ENCODE results near the gene GLT1D1.

Gene GLT1D1

DNA sequence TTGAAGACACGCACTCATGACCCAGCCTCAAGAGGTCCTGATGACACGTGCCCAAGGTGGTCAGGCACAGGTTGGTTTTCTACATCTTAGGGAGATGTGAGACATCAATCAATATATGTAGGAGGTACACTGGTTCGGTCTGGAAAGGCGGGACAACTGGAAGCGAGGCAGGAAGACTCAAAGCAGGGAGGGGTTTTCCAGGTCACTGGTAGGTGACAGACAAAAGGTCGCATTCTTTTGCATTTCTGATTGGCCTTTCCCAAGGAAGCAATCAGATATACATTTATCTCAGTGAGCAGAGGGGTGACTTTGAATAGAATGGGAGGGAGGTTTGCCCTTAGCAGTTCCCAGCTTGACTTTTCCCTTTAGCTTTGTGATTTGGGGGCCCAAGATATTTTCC, 38.6 kb downstream of the GLT1D1 start:
- FAIRE-seq (no peak), DNase-seq (ENCODE audit: insufficient read length, low spot score) (no peak)
- no peak for TF ChIP-seq POLR2A (IDR thresholded peaks at IDR 0.05; ENCODE audit: low read depth, low read length)

DNA sequence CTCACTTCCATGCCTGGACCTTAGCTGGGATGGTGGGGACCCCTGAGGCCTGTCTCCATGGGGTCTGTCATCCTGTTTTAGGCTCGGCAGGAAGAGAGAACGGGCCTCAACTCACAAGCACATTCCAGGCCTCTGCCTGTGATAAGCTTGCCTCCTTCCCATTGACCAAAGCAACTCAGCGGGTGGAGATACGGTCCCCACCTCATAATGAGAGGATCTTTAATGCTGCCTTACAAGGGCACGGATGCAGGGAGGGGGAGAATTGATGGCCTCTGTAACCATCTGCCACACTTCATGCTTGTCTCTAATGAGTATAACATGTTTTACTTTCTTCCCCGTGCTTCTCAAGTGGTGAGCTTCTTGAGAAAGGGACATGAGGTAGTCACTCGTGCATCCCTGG, 50.0 kb downstream of the GLT1D1 start:
- FAIRE-seq (no peak), DNase-seq (ENCODE audit: insufficient read length, low spot score) (no peak)
- TF ChIP-seq POLR2A (IDR thresholded peaks at IDR 0.05; ENCODE audit: low read depth, low read length) = no peak

DNA sequence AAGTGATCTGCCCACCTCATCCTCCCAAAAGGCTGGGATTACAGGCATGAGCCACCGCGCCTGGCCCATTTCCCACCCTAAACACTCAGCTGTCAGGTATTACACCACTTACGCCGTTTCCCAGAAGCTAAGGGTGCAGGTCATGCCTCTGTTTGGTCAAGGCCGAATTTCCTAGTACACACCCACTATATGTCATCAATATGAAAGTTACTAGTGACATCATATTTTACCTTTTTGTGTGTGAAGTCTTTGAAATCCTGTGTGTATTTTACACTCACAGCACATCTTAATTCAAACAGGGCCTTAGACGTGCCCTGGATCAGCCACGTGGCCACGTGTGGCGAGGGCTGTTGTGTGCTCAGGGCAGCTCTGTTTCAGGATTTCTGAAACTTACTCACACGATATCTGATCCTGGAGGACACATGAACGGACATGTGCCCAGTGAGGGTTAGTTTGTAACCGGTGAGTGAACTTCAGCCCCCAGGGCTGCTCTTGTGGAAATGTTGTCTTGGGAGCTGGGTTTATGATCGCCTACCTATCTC, 51.8 kb downstream of the GLT1D1 start:
- DNase-seq (ENCODE audit: insufficient read length, low spot score) (no peak), FAIRE-seq (no peak)
- TF ChIP-seq POLR2A (IDR thresholded peaks at IDR 0.05; ENCODE audit: low read depth, low read length) = no peak

DNA sequence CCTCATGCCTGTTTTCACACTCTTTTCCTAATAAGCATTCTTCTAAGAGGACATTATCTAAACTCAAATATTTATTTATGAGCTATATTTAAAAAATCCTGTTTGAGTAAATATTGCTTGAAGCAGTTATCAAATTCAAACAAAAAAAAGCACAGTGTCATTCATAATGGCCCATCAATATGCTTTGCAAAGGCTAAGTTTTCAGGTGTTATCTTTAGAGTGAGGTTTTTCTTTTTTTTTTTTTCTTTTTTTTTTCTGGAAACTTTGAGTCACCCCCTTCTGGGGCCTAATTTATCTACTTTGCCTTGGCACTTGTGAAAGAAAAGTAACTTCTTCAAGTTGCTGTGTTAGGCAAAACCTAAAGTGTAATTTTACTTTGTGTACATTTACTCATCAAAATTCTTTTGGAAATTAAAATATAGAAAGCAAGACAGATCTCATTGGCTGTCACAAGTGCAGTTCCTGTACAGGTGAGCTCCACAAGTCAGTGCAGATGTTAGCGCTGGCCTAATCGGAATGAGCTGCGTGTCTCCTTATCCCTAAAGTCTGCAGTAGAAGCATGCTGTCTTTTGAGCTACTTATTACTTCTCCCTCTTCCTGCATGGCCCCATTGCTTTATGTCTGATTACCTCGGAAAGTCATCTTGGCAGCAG, 53.3 kb downstream of the GLT1D1 start:
- no peak for DNase-seq (ENCODE audit: insufficient read length, low spot score)
- no peak for FAIRE-seq
- TF ChIP-seq POLR2A (IDR thresholded peaks at IDR 0.05; ENCODE audit: low read depth, low read length) = no peak

DNA sequence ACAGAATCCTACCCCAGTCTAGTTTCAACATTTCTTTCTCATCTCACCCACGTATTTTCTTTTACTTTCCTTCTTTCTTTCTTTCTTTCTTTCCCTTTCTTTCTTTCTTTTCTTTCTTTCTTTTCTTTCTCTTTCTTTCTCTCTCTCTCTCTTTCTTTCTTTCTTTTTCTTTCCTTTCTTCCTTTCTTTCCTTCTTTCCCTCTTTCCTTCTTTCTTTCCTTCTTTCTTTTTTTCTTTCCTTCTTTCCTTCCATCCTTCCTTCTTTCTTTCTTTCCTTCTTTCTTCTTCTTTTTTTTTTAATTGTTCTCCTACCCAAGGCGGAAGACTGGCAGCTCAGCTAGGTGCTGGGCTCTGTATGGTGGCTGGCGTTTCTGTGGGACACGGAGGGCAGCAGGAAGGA, 55.0 kb downstream of the GLT1D1 start:
- DNase-seq (ENCODE audit: insufficient read length, low spot score) (no peak), FAIRE-seq (no peak)
- TF ChIP-seq POLR2A (IDR thresholded peaks at IDR 0.05; ENCODE audit: low read depth, low read length) = no peak

DNA sequence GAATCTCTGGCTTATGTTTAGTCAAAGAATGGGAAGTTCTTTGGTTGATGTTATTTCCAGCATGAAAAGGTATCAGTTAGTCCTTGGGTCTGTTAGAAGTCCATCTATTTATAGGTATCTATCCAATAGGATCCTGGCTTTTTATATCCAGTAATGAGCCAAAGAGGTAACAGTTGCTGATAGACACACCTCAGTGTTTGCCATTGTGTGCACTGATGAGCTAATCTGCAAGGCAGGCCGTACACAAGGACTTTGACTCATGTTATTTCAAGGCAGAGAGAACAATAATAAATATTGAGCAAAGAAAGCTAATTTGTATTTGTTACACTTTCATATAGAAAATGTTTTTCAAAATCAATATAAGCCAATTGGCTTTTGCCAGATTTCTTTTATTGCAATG, 56.4 kb downstream of the GLT1D1 start:
- no peak for TF ChIP-seq POLR2A (IDR thresholded peaks at IDR 0.05; ENCODE audit: low read depth, low read length)
- DNase-seq (ENCODE audit: insufficient read length, low spot score) (no peak), FAIRE-seq (no peak)

DNA sequence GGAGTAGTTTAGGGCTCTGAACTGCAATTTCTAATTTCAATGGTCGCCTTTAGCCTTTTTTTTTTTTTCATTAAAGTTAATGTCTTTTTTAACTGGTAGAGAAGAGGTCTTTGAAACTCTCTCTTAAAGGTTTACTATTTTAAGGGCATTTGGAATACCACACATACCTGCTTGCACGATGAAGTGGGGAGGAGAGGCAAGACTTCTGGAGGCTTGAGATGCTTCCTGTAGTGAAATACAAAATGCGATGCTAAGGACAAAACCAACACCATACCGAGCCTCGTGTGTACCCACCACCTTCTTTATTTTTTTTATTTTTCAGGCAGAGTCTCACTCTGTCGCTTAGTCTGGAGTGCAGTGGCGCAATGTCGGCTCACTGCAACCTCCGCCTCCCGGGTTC, 57.4 kb downstream of the GLT1D1 start:
- TF ChIP-seq POLR2A (IDR thresholded peaks at IDR 0.05; ENCODE audit: low read depth, low read length) = no peak
- FAIRE-seq (no peak), DNase-seq (ENCODE audit: insufficient read length, low spot score) (no peak)

DNA sequence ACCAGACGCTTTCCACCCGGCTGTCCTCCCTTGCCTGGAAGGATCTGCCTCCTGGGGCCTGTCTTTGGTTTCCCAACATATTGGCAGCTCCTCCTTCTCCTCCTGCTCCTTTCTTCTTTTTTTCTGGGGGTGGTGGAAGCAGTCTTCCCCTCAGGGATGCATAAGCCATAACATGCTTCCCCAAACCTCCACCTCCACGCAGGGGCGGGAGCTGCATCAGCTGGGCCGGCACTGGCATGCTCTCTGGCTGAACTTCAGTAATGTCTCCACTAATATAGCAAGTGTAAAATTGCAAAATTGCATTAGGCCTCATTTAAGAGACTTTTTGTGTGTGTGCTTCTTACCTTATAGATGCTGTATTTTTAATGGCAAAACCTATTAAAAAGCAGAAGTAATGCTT, 58.6 kb downstream of the GLT1D1 start:
- no peak for TF ChIP-seq POLR2A (IDR thresholded peaks at IDR 0.05; ENCODE audit: low read depth, low read length)
- FAIRE-seq (no peak), DNase-seq (ENCODE audit: insufficient read length, low spot score) (no peak)

DNA sequence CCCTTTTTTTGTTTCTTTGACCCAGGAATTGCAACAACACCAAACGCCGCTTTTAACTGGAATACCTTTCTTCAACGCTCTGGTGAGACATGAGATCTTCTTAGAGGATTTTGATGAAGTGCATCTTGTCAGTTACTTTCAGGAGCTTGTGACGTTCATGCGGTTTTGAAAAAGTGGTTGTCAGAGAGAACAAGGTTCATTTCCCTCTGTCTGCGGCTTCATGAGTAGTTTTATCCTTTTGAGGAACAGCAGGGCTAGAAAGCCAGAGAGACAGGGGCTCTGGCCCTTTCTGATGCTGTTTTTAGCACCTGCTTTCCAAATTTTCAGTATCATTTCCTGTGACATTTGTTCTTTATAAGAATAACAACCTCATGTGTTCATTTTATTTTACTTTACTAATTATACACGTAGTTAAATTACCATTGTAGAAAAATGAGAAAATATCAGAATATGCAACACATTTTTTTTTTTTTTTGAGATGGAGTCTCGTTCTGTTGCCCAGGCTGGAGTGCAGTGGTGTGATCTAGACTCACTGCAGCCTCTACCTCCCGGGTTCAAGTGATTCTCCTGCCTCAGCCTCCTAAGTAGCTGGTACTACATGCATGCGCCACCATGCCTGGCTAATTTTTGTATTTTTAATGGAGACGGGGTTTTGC, 61.8 kb downstream of the GLT1D1 start:
- FAIRE-seq (no peak), DNase-seq (ENCODE audit: insufficient read length, low spot score) (no peak)
- no peak for TF ChIP-seq POLR2A (IDR thresholded peaks at IDR 0.05; ENCODE audit: low read depth, low read length)

DNA sequence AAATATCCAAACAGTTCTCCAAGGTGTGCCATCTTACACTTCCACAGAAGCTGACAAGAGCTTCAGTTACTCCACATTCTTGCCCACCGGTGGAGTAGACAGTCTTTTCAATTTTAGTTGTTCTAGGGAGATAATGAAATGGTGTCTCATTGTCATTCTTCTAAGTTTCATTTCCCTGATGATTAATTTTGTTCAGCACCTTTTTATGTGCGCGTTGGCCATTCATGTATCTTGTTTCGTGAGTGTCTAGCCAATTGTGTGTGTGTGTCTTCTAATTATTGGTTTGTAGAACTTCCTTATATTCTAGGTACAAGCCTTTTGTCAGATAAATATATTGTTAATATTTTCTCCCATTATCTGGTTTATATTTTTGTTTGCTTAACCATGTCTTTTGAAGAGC, 63.1 kb downstream of the GLT1D1 start:
- DNase-seq (ENCODE audit: insufficient read length, low spot score) (no peak), FAIRE-seq (no peak)
- no peak for TF ChIP-seq POLR2A (IDR thresholded peaks at IDR 0.05; ENCODE audit: low read depth, low read length)

DNA sequence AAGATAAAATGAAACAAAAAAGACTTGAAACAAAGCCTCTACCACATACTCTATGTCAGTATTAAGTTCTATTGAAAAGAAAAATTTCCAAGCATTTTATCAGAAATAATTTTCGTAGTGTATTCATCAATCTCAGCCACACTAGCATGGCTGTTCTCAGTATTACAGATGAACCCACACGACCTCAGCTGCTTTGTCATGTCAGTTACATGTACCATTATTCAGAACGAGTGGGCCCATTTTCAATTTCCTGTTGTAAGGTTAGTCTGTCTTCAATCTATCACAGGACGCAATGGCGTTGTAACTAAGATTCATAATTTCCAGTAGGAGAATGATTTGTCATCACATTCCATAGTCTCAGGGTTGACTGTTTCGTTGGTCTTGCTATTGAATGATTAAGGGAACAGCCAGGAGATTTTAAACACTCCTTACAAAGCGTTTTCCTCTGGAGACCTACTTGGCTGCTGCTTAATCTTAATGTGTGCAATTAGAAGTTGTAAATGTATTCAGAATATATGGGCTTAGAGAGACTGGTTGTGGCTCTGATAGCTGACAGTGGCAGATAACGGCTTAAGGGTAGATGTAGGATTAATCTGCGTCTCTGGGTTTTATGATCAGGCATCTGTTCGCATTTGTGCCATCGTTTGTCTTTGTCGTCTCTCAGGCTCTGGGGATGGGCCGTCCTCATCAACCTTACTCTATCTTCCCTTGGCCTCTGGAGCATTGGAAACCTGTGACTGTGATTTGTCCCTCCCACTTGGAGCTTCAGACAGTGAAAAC, 65.4 kb downstream of the GLT1D1 start:
- DNase-seq (ENCODE audit: insufficient read length, low spot score) (no peak), FAIRE-seq (no peak)
- no peak for TF ChIP-seq POLR2A (IDR thresholded peaks at IDR 0.05; ENCODE audit: low read depth, low read length)

DNA sequence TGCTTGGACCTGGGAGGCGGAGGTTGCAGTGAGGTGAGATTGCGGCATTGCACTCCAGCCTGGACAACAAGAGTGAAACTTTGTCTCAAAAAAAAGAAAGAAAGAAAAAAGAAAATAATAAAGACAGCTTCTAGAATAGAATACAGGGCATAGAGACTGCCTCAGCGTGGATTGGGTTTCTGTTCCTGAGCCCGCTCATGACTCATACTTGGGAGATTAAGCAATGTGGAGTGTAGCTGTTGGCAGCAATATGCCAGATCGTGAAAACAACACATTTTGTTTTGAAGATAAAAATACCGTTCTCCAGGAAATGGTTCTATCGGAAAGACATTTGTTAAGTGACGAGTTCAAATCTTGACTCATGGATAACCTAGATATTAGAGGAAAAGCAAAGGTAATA, 67.2 kb downstream of the GLT1D1 start:
- DNase-seq (ENCODE audit: insufficient read length, low spot score) = peak; percentile 43
- peak; percentile 33 for FAIRE-seq

DNA sequence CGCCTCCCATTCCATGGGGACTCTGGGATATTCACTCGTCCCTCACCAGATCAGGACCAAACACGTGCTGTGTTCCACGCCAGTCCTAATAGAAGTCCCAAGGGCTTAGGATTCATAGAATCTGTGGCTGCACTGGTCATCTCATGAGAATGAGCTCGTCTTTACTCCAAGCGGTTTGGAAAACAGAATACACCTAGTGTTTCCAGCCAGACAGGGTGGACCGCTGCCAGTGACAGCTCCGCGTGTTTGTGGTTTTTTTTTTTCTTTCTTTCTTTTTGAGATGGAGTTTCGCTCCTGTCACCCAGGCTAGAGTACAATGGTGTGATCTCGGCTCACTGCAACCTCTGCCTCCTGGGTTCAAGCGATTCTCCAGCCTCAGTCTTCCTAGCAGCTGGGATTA, 75.1 kb downstream of the GLT1D1 start:
- FAIRE-seq (no peak), DNase-seq (ENCODE audit: insufficient read length, low spot score) (no peak)
- no peak for TF ChIP-seq POLR2A (IDR thresholded peaks at IDR 0.05; ENCODE audit: low read depth, low read length)

More for the DNA sequence above, 67.2 kb downstream of the GLT1D1 start:
- TF ChIP-seq POLR2A (IDR thresholded peaks at IDR 0.05; ENCODE audit: low read depth, low read length) = no peak

DNA sequence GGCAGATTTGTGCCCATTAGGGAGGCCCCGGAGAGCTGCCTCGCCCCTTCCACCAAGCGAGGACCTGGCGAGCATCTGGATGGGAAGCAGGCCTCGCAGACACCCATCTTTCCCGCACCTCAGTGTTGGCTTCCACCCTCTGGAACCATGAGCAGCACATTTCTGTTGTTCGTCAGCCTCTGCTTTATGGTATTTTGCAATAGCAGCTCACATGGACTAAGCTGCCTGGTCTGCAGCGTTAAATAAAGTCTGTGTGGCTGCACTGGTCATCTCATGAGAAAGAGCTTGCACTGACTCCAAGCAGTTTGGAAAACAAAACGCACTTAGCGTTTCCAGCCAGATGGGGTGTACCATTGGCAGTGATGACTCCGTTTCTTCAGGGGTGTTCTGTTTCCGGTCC, 75.8 kb downstream of the GLT1D1 start:
- TF ChIP-seq POLR2A (IDR thresholded peaks at IDR 0.05; ENCODE audit: low read depth, low read length) = no peak
- DNase-seq (ENCODE audit: insufficient read length, low spot score) = no peak
- no peak for FAIRE-seq
